Measurements from ENCODE around the gene PRC1. TPM values are rescaled to one million over a fixed set of nuclear protein-coding genes. Genes with fewer than 3 reads are reported as not detected.

The PRC1 gene
- polyA plus RNA-seq, 1 donor (not counting 4 experiments of a cell fraction or from before 2014, with no cell fraction given): 105 TPM

GRCh38 chr15:90959894-90960293 is 34.4 kb downstream of the PRC1 start:
- H3K79me2 ChIP-seq (ENCODE audit: control insufficient read depth, insufficient read depth, low read length): no peaks in the 10 kb centered on the region
- no peak for TF ChIP-seq EZH2 (IDR thresholded peaks at IDR 0.05; ENCODE audit: low read length)
- H3K36me3 ChIP-seq (ENCODE audit: control insufficient read depth in 2 of 2, extremely low read depth in 1 of 2, insufficient read depth in 2 of 2, low read length in 2 of 2): peaks cover 8 to 11% of the 10 kb centered on the region in 2 experiments
- no peak overlapping the region for H2AFZ ChIP-seq (ENCODE audit: control insufficient read depth, low read length)
- no peak overlapping the region for H3K4me2 ChIP-seq (ENCODE audit: control insufficient read depth, extremely low read depth, insufficient read depth, low read depth, low read length)
- FAIRE-seq: no peak
- H3K9me1 ChIP-seq (ENCODE audit: control insufficient read depth, extremely low read depth, insufficient read depth, low read length): no peaks in the 10 kb centered on the region
- H3K27me3 ChIP-seq (ENCODE audit: control insufficient read depth, extremely low read depth, insufficient read depth, low read length): no peaks in the 10 kb centered on the region
- no peak overlapping the region for H3K4me3 ChIP-seq (ENCODE audit: control insufficient read depth in 2 of 3, extremely low read depth in 1 of 3, insufficient read depth in 2 of 3, low read depth in 1 of 3, low read length in 3 of 3)
- no peak overlapping the region for H3K9ac ChIP-seq (ENCODE audit: control insufficient read depth, extremely low read depth, insufficient read depth, low read length)
- no peaks in the 10 kb centered on the region for H3K9me3 ChIP-seq (ENCODE audit: control insufficient read depth, low read depth, low read length)
- no peak overlapping the region for H3K27ac ChIP-seq (ENCODE audit: control insufficient read depth, insufficient read depth, low read length)
- H4K20me1 ChIP-seq (ENCODE audit: control insufficient read depth, extremely low read depth, insufficient read depth, low read length): no peaks in the 10 kb centered on the region
- peaks cover 16% of the 10 kb centered on the region for H3K4me1 ChIP-seq (ENCODE audit: control insufficient read depth, extremely low read depth, insufficient read depth, low read length)
- no peak for DNase-seq (ENCODE audit: low read depth, low spot score)
- dilution Hi-C loops (cut with MboI; ENCODE audit: extremely low pct_ligation_motif_present, low sequenced_read_pairs): no loop called here

DNA sequence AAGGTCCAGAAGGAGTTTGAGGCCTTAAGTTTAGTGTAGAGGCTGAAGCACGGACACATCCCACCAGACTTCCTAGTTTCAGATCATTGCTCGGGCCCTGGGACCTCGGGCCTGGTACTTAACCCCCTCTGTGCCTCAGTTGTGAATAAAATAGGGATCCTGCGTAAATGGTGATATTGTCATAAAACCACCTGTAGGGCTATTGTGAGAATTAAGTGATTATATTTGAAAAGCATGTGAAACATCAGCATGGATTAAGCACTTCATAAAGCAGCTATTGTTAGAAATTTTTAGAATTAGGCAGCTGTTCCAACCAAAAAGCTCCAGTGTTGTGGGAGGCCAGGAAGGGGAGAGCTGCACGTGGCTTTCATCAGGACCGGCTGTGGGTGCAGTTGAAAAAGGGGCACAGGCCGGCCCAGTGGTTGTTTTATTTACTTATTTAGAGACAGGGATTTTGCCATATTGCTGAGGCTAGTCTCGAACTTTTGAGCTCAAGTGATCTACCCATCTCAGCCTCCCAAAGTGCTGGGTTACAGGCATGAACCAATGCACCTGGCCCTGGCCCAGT is 35.2 kb downstream of the PRC1 start:
- dilution Hi-C loops (cut with MboI; ENCODE audit: extremely low pct_ligation_motif_present, low sequenced_read_pairs): no loop called here
- FAIRE-seq (no peak), DNase-seq (ENCODE audit: low read depth, low spot score) (no peak)
- peaks cover 9 to 11% of the 10 kb centered on the region in 2 experiments for H3K36me3 ChIP-seq (ENCODE audit: control insufficient read depth in 2 of 2, extremely low read depth in 1 of 2, insufficient read depth in 2 of 2, low read length in 2 of 2)
- no peak overlapping the region for H2AFZ ChIP-seq (ENCODE audit: control insufficient read depth, low read length)
- H4K20me1 ChIP-seq (ENCODE audit: control insufficient read depth, extremely low read depth, insufficient read depth, low read length): no peaks in the 10 kb centered on the region
- H3K9me1 ChIP-seq (ENCODE audit: control insufficient read depth, extremely low read depth, insufficient read depth, low read length): no peaks in the 10 kb centered on the region
- H3K4me2 ChIP-seq (ENCODE audit: control insufficient read depth, extremely low read depth, insufficient read depth, low read depth, low read length): no peak overlapping the region
- H3K9me3 ChIP-seq (ENCODE audit: control insufficient read depth, low read depth, low read length): no peaks in the 10 kb centered on the region
- TF ChIP-seq, protein P1, sequence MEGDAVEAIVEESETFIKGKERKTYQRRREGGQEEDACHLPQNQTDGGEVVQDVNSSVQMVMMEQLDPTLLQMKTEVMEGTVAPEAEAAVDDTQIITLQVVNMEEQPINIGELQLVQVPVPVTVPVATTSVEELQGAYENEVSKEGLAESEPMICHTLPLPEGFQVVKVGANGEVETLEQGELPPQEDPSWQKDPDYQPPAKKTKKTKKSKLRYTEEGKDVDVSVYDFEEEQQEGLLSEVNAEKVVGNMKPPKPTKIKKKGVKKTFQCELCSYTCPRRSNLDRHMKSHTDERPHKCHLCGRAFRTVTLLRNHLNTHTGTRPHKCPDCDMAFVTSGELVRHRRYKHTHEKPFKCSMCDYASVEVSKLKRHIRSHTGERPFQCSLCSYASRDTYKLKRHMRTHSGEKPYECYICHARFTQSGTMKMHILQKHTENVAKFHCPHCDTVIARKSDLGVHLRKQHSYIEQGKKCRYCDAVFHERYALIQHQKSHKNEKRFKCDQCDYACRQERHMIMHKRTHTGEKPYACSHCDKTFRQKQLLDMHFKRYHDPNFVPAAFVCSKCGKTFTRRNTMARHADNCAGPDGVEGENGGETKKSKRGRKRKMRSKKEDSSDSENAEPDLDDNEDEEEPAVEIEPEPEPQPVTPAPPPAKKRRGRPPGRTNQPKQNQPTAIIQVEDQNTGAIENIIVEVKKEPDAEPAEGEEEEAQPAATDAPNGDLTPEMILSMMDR (optimal IDR thresholded peaks at IDR 0.05 in 1 of 3, IDR thresholded peaks at IDR 0.05 in 1 of 3, conservative IDR thresholded peaks at IDR 0.05 in 1 of 3; ENCODE audit: extremely low read depth in 1 of 3, insufficient read depth in 2 of 3, low read length in 3 of 3): no peak
- no peak for TF ChIP-seq EZH2 (IDR thresholded peaks at IDR 0.05; ENCODE audit: low read length)
- peaks cover 16% of the 10 kb centered on the region for H3K4me1 ChIP-seq (ENCODE audit: control insufficient read depth, extremely low read depth, insufficient read depth, low read length)
- no peaks in the 10 kb centered on the region for H3K79me2 ChIP-seq (ENCODE audit: control insufficient read depth, insufficient read depth, low read length)
- no peak overlapping the region for H3K4me3 ChIP-seq (ENCODE audit: control insufficient read depth in 2 of 3, extremely low read depth in 1 of 3, insufficient read depth in 2 of 3, low read depth in 1 of 3, low read length in 3 of 3)
- no peaks in the 10 kb centered on the region for H3K27me3 ChIP-seq (ENCODE audit: control insufficient read depth, extremely low read depth, insufficient read depth, low read length)
- no peak overlapping the region for H3K9ac ChIP-seq (ENCODE audit: control insufficient read depth, extremely low read depth, insufficient read depth, low read length)
- no peak overlapping the region for H3K27ac ChIP-seq (ENCODE audit: control insufficient read depth, insufficient read depth, low read length)

- H3K9me3 ChIP-seq (ENCODE audit: control insufficient read depth, low read depth, low read length): no peaks in the 10 kb centered on the region
- peaks cover 16% of the 10 kb centered on the region for H3K4me1 ChIP-seq (ENCODE audit: control insufficient read depth, extremely low read depth, insufficient read depth, low read length)
- H3K27ac ChIP-seq (ENCODE audit: control insufficient read depth, insufficient read depth, low read length): no peak overlapping the region
- peak overlapping the region in 1 of 3 experiments; percentile 64 for H3K4me3 ChIP-seq (ENCODE audit: control insufficient read depth in 2 of 3, extremely low read depth in 1 of 3, insufficient read depth in 2 of 3, low read depth in 1 of 3, low read length in 3 of 3)
- H2AFZ ChIP-seq (ENCODE audit: control insufficient read depth, low read length): no peak overlapping the region
- H3K4me2 ChIP-seq (ENCODE audit: control insufficient read depth, extremely low read depth, insufficient read depth, low read depth, low read length): peak overlapping the region; percentile 87
- H3K36me3 ChIP-seq (ENCODE audit: control insufficient read depth in 2 of 2, extremely low read depth in 1 of 2, insufficient read depth in 2 of 2, low read length in 2 of 2): peaks cover 14 to 20% of the 10 kb centered on the region in 2 experiments
- no peaks in the 10 kb centered on the region for H3K9me1 ChIP-seq (ENCODE audit: control insufficient read depth, extremely low read depth, insufficient read depth, low read length)
- FAIRE-seq: no peak
- H4K20me1 ChIP-seq (ENCODE audit: control insufficient read depth, extremely low read depth, insufficient read depth, low read length): no peaks in the 10 kb centered on the region
- no peak for DNase-seq (ENCODE audit: low read depth, low spot score)
- H3K79me2 ChIP-seq (ENCODE audit: control insufficient read depth, insufficient read depth, low read length): no peaks in the 10 kb centered on the region
- dilution Hi-C loops (cut with MboI; ENCODE audit: extremely low pct_ligation_motif_present, low sequenced_read_pairs): no loop called here
- H3K27me3 ChIP-seq (ENCODE audit: control insufficient read depth, extremely low read depth, insufficient read depth, low read length): no peaks in the 10 kb centered on the region
- TF ChIP-seq, protein P1 (optimal IDR thresholded peaks at IDR 0.05 in 1 of 3, IDR thresholded peaks at IDR 0.05 in 1 of 3, conservative IDR thresholded peaks at IDR 0.05 in 1 of 3; ENCODE audit: extremely low read depth in 1 of 3, insufficient read depth in 2 of 3, low read length in 3 of 3): no peak
- no peak for TF ChIP-seq EZH2 (IDR thresholded peaks at IDR 0.05; ENCODE audit: low read length)
- H3K9ac ChIP-seq (ENCODE audit: control insufficient read depth, extremely low read depth, insufficient read depth, low read length): peak overlapping the region; percentile 95
Measured at GRCh38 chr15:90957791-90958190, 36.5 kb downstream of the PRC1 start.
